Measurements from ENCODE around the gene STXBP6.

Gene STXBP6

GRCh38 chr14:24925771-24926374 is 124.1 kb downstream of the STXBP6 start:
- no peak overlapping the region for H3K9ac ChIP-seq (ENCODE audit: low read length)

DNA sequence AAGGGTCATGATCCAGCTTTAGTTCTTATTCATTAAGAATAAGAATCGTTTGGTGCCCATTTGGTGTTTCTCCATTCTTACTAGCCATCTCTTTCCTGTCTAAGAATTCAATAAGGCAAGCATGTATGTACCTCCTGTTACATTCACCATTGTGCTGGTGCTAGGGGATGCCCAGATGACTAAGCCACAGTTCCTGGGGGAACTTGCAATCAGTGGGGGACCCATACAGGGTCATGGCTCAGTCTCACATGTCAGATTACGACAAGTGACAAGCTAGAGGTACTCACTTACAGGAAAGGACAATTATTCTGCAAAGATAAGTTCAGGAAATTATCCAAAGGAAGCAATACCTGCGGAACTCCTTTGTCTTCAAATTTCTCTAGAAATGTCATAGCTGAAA is 125.4 kb downstream of the STXBP6 start:
- no peak overlapping the region for H3K4me2 ChIP-seq (ENCODE audit: low read depth, low read length, poor library complexity, severe bottlenecking)
- no peaks in the 10 kb centered on the region for H3K27me3 ChIP-seq (ENCODE audit: low read length)
- no peak overlapping the region for H3K4me3 ChIP-seq (ENCODE audit: insufficient read depth, low read length, poor library complexity, severe bottlenecking)
- no peak overlapping the region for H2AFZ ChIP-seq (ENCODE audit: low read depth, low read length, severe bottlenecking)
- no peaks in the 10 kb centered on the region for H3K9me3 ChIP-seq (ENCODE audit: insufficient read depth, low read length)
- no peaks in the 10 kb centered on the region for H3K36me3 ChIP-seq (ENCODE audit: low read length)
- no peaks in the 10 kb centered on the region for H3F3A ChIP-seq (ENCODE audit: insufficient read depth)
- H3K9ac ChIP-seq (ENCODE audit: low read length): no peak overlapping the region
- H3K9me2 ChIP-seq (replicated peaks; ENCODE audit: insufficient read depth, low read length): no peaks in the 10 kb centered on the region
- TF ChIP-seq EZH2phosphoT487 (conservative IDR thresholded peaks at IDR 0.05; ENCODE audit: low read length) (no peak), CTCF (IDR thresholded peaks at IDR 0.05; ENCODE audit: insufficient read depth, low read length, poor library complexity, severe bottlenecking) (no peak)
- no peak overlapping the region for H3K27ac ChIP-seq (ENCODE audit: low read depth, low read length)
- H3K79me2 ChIP-seq (ENCODE audit: insufficient read depth, low read length): no peaks in the 10 kb centered on the region
- no peaks in the 10 kb centered on the region for H4K20me1 ChIP-seq (ENCODE audit: low read depth, low read length)

More at GRCh38 chr14:24925771-24926374, 124.1 kb downstream of the STXBP6 start:
- Histone ChIP-seq H3K27ac (ENCODE audit: low read depth, low read length) (no peak overlapping the region), H3F3A (ENCODE audit: insufficient read depth) (no peaks in the 10 kb centered on the region), H3K9me2 (replicated peaks; ENCODE audit: insufficient read depth, low read length) (no peaks in the 10 kb centered on the region), H3K4me2 (ENCODE audit: low read depth, low read length, poor library complexity, severe bottlenecking) (no peak overlapping the region), H3K4me3 (ENCODE audit: insufficient read depth, low read length, poor library complexity, severe bottlenecking) (no peak overlapping the region), H3K36me3 (ENCODE audit: low read length) (no peaks in the 10 kb centered on the region), H3K9me3 (ENCODE audit: insufficient read depth, low read length) (no peaks in the 10 kb centered on the region), H2AFZ (ENCODE audit: low read depth, low read length, severe bottlenecking) (no peak overlapping the region), H4K20me1 (ENCODE audit: low read depth, low read length) (no peaks in the 10 kb centered on the region), H3K79me2 (ENCODE audit: insufficient read depth, low read length) (no peaks in the 10 kb centered on the region), H3K27me3 (ENCODE audit: low read length) (no peaks in the 10 kb centered on the region)
- TF ChIP-seq CTCF (IDR thresholded peaks at IDR 0.05; ENCODE audit: insufficient read depth, low read length, poor library complexity, severe bottlenecking) (no peak), EZH2phosphoT487 (conservative IDR thresholded peaks at IDR 0.05; ENCODE audit: low read length) (no peak)

- H3K4me3 ChIP-seq (ENCODE audit: insufficient read depth, low read length, poor library complexity, severe bottlenecking): no peak overlapping the region
- no peaks in the 10 kb centered on the region for H4K20me1 ChIP-seq (ENCODE audit: low read depth, low read length)
- no peaks in the 10 kb centered on the region for H3F3A ChIP-seq (ENCODE audit: insufficient read depth)
- H3K9me2 ChIP-seq (replicated peaks; ENCODE audit: insufficient read depth, low read length): no peaks in the 10 kb centered on the region
- H3K9ac ChIP-seq (ENCODE audit: low read length): no peak overlapping the region
- no peaks in the 10 kb centered on the region for H3K79me2 ChIP-seq (ENCODE audit: insufficient read depth, low read length)
- no peak for TF ChIP-seq EZH2phosphoT487 (conservative IDR thresholded peaks at IDR 0.05; ENCODE audit: low read length)
- no peak for TF ChIP-seq CTCF (IDR thresholded peaks at IDR 0.05; ENCODE audit: insufficient read depth, low read length, poor library complexity, severe bottlenecking)
- H3K36me3 ChIP-seq (ENCODE audit: low read length): no peaks in the 10 kb centered on the region
- H3K27me3 ChIP-seq (ENCODE audit: low read length): no peaks in the 10 kb centered on the region
- H3K4me2 ChIP-seq (ENCODE audit: low read depth, low read length, poor library complexity, severe bottlenecking): no peak overlapping the region
- no peak overlapping the region for H3K27ac ChIP-seq (ENCODE audit: low read depth, low read length)
- H2AFZ ChIP-seq (ENCODE audit: low read depth, low read length, severe bottlenecking): no peak overlapping the region
- no peaks in the 10 kb centered on the region for H3K9me3 ChIP-seq (ENCODE audit: insufficient read depth, low read length)
Measured at GRCh38 chr14:24921903-24922302, 128.0 kb downstream of the STXBP6 start.

All from SU-DHL-6 (cell line).